ENCODE data around the gene CCDC7. TPM values are rescaled to one million over a fixed set of nuclear protein-coding genes. Genes with fewer than 3 reads are reported as not detected.

Gene CCDC7
- total and polyA plus RNA-seq, 10 of the 15 experiments (the other 5 are each of a cell fraction or from before 2014, with no cell fraction given) = 1.8 to 5.6 (median 3.4) TPM

DNA sequence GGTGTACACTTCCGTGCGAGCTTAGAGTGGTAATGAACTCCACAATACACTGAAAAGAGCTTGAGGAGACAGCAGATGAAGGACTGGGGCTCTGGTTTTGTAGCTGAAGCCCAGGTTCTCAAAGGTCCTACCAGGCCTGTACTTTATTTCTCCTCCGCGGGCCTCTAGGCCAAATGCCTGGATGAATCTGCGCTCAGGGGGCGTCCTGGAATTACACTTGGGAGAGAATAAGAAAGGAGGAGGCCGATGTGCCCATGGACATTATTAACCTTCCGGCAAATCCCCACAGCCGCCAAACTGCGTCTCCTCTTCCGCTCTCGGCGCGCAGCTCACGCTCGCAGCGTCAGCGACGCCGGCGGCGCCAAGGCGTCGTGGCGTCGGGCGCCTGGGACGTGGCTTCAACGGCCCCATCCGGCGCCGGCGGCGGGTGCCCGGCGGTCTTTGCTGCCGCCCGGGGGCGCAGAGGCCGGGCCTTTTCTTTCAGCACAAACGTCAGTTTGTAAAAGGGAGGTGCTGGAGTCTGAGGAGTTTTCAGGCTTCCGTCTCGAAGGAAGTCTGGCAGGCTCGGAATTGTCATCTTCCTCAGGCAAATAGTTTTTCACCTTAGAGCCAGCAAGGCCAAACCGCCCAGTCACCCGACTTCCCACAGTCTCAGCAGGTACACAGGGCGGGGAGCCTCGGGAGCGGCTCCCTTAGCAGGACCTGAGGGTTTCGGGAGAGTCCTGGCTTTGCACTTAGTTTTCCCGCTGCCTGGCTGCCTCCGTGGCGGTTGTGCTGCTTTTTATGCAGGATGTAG is at the start of gene CCDC7 (continued):
- no peak for TF ChIP-seq BMI1 (IDR thresholded peaks at IDR 0.05; ENCODE audit: borderline replicate concordance)
- TF ChIP-seq, protein P1, sequence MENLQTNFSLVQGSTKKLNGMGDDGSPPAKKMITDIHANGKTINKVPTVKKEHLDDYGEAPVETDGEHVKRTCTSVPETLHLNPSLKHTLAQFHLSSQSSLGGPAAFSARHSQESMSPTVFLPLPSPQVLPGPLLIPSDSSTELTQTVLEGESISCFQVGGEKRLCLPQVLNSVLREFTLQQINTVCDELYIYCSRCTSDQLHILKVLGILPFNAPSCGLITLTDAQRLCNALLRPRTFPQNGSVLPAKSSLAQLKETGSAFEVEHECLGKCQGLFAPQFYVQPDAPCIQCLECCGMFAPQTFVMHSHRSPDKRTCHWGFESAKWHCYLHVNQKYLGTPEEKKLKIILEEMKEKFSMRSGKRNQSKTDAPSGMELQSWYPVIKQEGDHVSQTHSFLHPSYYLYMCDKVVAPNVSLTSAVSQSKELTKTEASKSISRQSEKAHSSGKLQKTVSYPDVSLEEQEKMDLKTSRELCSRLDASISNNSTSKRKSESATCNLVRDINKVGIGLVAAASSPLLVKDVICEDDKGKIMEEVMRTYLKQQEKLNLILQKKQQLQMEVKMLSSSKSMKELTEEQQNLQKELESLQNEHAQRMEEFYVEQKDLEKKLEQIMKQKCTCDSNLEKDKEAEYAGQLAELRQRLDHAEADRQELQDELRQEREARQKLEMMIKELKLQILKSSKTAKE (IDR thresholded peaks at IDR 0.05; ENCODE audit: low read depth, poor library complexity, severe bottlenecking) = no peak
- TF ChIP-seq EED (IDR thresholded peaks at IDR 0.05; ENCODE audit: low read depth) = peak; percentile 77
- no peak for TF ChIP-seq ZZZ3 (IDR thresholded peaks at IDR 0.05; ENCODE audit: control insufficient read depth, insufficient read length, low read depth)
- TF ChIP-seq, protein P2, sequence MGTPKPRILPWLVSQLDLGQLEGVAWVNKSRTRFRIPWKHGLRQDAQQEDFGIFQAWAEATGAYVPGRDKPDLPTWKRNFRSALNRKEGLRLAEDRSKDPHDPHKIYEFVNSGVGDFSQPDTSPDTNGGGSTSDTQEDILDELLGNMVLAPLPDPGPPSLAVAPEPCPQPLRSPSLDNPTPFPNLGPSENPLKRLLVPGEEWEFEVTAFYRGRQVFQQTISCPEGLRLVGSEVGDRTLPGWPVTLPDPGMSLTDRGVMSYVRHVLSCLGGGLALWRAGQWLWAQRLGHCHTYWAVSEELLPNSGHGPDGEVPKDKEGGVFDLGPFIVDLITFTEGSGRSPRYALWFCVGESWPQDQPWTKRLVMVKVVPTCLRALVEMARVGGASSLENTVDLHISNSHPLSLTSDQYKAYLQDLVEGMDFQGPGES (IDR thresholded peaks at IDR 0.05) = no peak
- TF ChIP-seq SREBF1 (IDR thresholded peaks at IDR 0.05; ENCODE audit: low read length) = no peak
- TF ChIP-seq HCFC1 (IDR thresholded peaks at IDR 0.05; ENCODE audit: low read length) = peak; percentile 51
- TF ChIP-seq RAD21 (IDR thresholded peaks at IDR 0.05; ENCODE audit: insufficient read depth, low read depth, low read length) = peak; percentile 31
- TF ChIP-seq SUZ12 (IDR thresholded peaks at IDR 0.05; ENCODE audit: unreplicated experiment) = no peak
- TF ChIP-seq YY1 (IDR thresholded peaks at IDR 0.05; ENCODE audit: low read depth, low read length) = peak; percentile 87
- TF ChIP-seq, protein P3, sequence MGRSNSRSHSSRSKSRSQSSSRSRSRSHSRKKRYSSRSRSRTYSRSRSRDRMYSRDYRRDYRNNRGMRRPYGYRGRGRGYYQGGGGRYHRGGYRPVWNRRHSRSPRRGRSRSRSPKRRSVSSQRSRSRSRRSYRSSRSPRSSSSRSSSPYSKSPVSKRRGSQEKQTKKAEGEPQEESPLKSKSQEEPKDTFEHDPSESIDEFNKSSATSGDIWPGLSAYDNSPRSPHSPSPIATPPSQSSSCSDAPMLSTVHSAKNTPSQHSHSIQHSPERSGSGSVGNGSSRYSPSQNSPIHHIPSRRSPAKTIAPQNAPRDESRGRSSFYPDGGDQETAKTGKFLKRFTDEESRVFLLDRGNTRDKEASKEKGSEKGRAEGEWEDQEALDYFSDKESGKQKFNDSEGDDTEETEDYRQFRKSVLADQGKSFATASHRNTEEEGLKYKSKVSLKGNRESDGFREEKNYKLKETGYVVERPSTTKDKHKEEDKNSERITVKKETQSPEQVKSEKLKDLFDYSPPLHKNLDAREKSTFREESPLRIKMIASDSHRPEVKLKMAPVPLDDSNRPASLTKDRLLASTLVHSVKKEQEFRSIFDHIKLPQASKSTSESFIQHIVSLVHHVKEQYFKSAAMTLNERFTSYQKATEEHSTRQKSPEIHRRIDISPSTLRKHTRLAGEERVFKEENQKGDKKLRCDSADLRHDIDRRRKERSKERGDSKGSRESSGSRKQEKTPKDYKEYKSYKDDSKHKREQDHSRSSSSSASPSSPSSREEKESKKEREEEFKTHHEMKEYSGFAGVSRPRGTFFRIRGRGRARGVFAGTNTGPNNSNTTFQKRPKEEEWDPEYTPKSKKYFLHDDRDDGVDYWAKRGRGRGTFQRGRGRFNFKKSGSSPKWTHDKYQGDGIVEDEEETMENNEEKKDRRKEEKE (IDR thresholded peaks at IDR 0.05) = 0 out of 2 replicates have a peak, but pooled peaks have one; percentile 14
- TF ChIP-seq MYB (IDR thresholded peaks at IDR 0.05; ENCODE audit: borderline replicate concordance, low read depth, low read length) = peak; percentile 47; the same call in 1 of the 2 replicates
- TF ChIP-seq CHD1 (IDR thresholded peaks at IDR 0.05; ENCODE audit: low read depth, low read length) = no peak
- peak; percentile 91 for TF ChIP-seq PML (IDR thresholded peaks at IDR 0.05; ENCODE audit: low read length)
- TF ChIP-seq, protein P4, sequence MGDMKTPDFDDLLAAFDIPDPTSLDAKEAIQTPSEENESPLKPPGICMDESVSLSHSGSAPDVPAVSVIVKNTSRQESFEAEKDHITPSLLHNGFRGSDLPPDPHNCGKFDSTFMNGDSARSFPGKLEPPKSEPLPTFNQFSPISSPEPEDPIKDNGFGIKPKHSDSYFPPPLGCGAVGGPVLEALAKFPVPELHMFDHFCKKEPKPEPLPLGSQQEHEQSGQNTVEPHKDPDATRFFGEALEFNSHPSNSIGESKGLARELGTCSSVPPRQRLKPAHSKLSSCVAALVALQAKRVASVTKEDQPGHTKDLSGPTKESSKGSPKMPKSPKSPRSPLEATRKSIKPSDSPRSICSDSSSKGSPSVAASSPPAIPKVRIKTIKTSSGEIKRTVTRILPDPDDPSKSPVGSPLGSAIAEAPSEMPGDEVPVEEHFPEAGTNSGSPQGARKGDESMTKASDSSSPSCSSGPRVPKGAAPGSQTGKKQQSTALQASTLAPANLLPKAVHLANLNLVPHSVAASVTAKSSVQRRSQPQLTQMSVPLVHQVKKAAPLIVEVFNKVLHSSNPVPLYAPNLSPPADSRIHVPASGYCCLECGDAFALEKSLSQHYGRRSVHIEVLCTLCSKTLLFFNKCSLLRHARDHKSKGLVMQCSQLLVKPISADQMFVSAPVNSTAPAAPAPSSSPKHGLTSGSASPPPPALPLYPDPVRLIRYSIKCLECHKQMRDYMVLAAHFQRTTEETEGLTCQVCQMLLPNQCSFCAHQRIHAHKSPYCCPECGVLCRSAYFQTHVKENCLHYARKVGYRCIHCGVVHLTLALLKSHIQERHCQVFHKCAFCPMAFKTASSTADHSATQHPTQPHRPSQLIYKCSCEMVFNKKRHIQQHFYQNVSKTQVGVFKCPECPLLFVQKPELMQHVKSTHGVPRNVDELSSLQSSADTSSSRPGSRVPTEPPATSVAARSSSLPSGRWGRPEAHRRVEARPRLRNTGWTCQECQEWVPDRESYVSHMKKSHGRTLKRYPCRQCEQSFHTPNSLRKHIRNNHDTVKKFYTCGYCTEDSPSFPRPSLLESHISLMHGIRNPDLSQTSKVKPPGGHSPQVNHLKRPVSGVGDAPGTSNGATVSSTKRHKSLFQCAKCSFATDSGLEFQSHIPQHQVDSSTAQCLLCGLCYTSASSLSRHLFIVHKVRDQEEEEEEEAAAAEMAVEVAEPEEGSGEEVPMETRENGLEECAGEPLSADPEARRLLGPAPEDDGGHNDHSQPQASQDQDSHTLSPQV (IDR thresholded peaks at IDR 0.05) = 0 out of 2 replicates have a peak, but pooled peaks have one; percentile 76
- TF ChIP-seq ZNF274 (IDR thresholded peaks at IDR 0.05; ENCODE audit: insufficient read depth, insufficient read length) = no peak
- no peak for TF ChIP-seq CHD2 (IDR thresholded peaks at IDR 0.05; ENCODE audit: borderline replicate concordance, low read depth, low read length)
- TF ChIP-seq USF1 (IDR thresholded peaks at IDR 0.05; ENCODE audit: borderline replicate concordance, extremely low read length, insufficient read depth, low read depth, low read length) = no peak
